DOHH2 (cell line): ENCODE results near the gene ALDH1A3.

Source experiments
- H3F3A ChIP-seq: fragments of 200-600 bp; sonication (generic), shearing (Covaris generic); 2 replicates; pipeline ENCODE4 v1.6.0; 2016; ENCODE audit warnings: antibody characterized with exemption, mild to moderate bottlenecking; ENCODE audit not compliant: control insufficient read depth, insufficient read depth
- H3K27ac ChIP-seq: fragments of 200-600 bp; sonication (generic); 2 replicates; pipeline ENCODE4 v1.5.1; 2014; ENCODE audit warnings: low read depth, mild to moderate bottlenecking, low read length, moderate library complexity
- H3K27me3 ChIP-seq: fragments of 200-600 bp; sonication (generic); 2 replicates; pipeline ENCODE4 v1.6.1; 2014; ENCODE audit warnings: mild to moderate bottlenecking, low read length, mixed read lengths; ENCODE audit not compliant: control insufficient read depth
- H3K36me3 ChIP-seq: fragments of 200-600 bp; sonication (generic); 2 replicates; pipeline ENCODE4 v1.6.1; 2014; ENCODE audit warnings: mild to moderate bottlenecking, low read length, moderate library complexity, mixed read lengths; ENCODE audit not compliant: control insufficient read depth
- H3K4me1 ChIP-seq: fragments of 200-600 bp; sonication (generic); 2 replicates; pipeline ENCODE4 v1.6.1; 2014; ENCODE audit warnings: mild to moderate bottlenecking, low read length, mixed read lengths; ENCODE audit not compliant: control insufficient read depth
- H3K4me2 ChIP-seq: fragments of 200-600 bp; sonication (generic); 2 replicates; pipeline ENCODE4 v1.6.0; 2014; ENCODE audit warnings: mild to moderate bottlenecking, low read length, moderate library complexity
- H3K4me3 ChIP-seq: fragments of 200-600 bp; sonication (generic); 2 replicates; pipeline ENCODE4 v1.5.1; 2014; ENCODE audit warnings: mild to moderate bottlenecking, low read length, mixed read lengths
- H3K79me2 ChIP-seq: fragments of 200-600 bp; sonication (generic); 2 replicates; pipeline ENCODE4 v1.6.1; 2014; ENCODE audit warnings: mild to moderate bottlenecking, low read length, mixed read lengths; ENCODE audit not compliant: control insufficient read depth
- H3K9me2 ChIP-seq: fragments of 200-600 bp; sonication (generic); replicated peaks from 2 replicates; pipeline ENCODE4 v1.6.1; 2014; ENCODE audit warnings: mild to moderate bottlenecking, low read length, mixed read lengths; ENCODE audit not compliant: control insufficient read depth
- H3K9me3 ChIP-seq: fragments of 200-600 bp; sonication (generic); 2 replicates; pipeline ENCODE4 v1.6.1; 2014; ENCODE audit warnings: antibody characterized with exemption, low read length, mixed read lengths; ENCODE audit not compliant: control insufficient read depth, insufficient read depth
- H4K20me1 ChIP-seq: fragments of 200-600 bp; sonication (generic); 2 replicates; pipeline ENCODE4 v1.6.0; 2014; ENCODE audit warnings: low read depth, mild to moderate bottlenecking, antibody characterized with exemption, low read length, moderate library complexity; ENCODE audit not compliant: control insufficient read depth, insufficient read depth
- CTCF ChIP-seq: fragments of 200-600 bp; sonication (generic); IDR thresholded peaks from one replicate; pipeline ENCODE4 v1.5.1; 2014; ENCODE audit warnings: antibody characterized with exemption, mild to moderate bottlenecking, low read depth, low read length; ENCODE audit not compliant: poor library complexity, severe bottlenecking
- EZH2phosphoT487 ChIP-seq: fragments of 200-600 bp; sonication (generic); IDR thresholded peaks from 2 replicates; pipeline ENCODE4 v1.6.1; 2017; ENCODE audit warnings: borderline replicate concordance, mild to moderate bottlenecking, antibody characterized with exemption, low read length, moderate library complexity, mixed read lengths

Gene ALDH1A3

GRCh38 chr15:100934726-100935125, 55.1 kb downstream of the ALDH1A3 start:
- H4K20me1 ChIP-seq, result peaks cover 9% of the 10 kb centered on the region; the same call in 1 of the 2 replicates
- TF ChIP-seq CTCF, result peak; percentile 48
- TF ChIP-seq EZH2phosphoT487, result no peak
- H3K79me2 ChIP-seq, result peaks cover 94% of the 10 kb centered on the region
- H3K4me1 ChIP-seq, result peaks cover 96% of the 10 kb centered on the region
- H3K4me2 ChIP-seq, result peak overlapping the region; percentile 97
- no peaks in the 10 kb centered on the region for H3K9me3 ChIP-seq
- H3K36me3 ChIP-seq, result peaks cover 81% of the 10 kb centered on the region
- H3K4me3 ChIP-seq, result peak overlapping the region; percentile 41
- H3F3A ChIP-seq, result peaks cover 42% of the 10 kb centered on the region
- no peaks in the 10 kb centered on the region for H3K9me2 ChIP-seq
- H3K27me3 ChIP-seq, result no peaks in the 10 kb centered on the region
- H3K27ac ChIP-seq, result peak overlapping the region; percentile 92

- Histone ChIP-seq H3K9me2 (no peaks in the 10 kb centered on the region), H3K36me3 (peaks cover 83% of the 10 kb centered on the region), H3F3A (peaks cover 27% of the 10 kb centered on the region), H3K4me3 (no peak overlapping the region), H3K9me3 (no peaks in the 10 kb centered on the region), H3K79me2 (peaks cover 94% of the 10 kb centered on the region), H3K27ac (no peak overlapping the region), H3K4me1 (peaks cover 96% of the 10 kb centered on the region), H3K27me3 (no peaks in the 10 kb centered on the region), H3K4me2 (no peak overlapping the region), H4K20me1 (peaks cover 9% of the 10 kb centered on the region; the same call in 1 of the 2 replicates)
- no peak for TF ChIP-seq EZH2phosphoT487
- TF ChIP-seq CTCF, result no peak
These were observed 57.5 kb downstream of the ALDH1A3 start for GRCh38 chr15:100937171-100937570.

GRCh38 chr15:100939791-100940190, 60.2 kb downstream of the ALDH1A3 start:
- Histone ChIP-seq H3K27ac (peak overlapping the region; percentile 61), H3K9me2 (no peaks in the 10 kb centered on the region), H3K4me3 (peak overlapping the region; percentile 10), H3F3A (peaks cover 12% of the 10 kb centered on the region), H3K4me1 (peaks cover 92% of the 10 kb centered on the region), H3K36me3 (peaks cover 91% of the 10 kb centered on the region), H3K4me2 (peak overlapping the region; percentile 59), H3K9me3 (no peaks in the 10 kb centered on the region), H3K79me2 (peaks cover 99% of the 10 kb centered on the region), H4K20me1 (peaks cover 9% of the 10 kb centered on the region; the same call in 1 of the 2 replicates), H3K27me3 (no peaks in the 10 kb centered on the region)
- TF ChIP-seq CTCF (no peak), EZH2phosphoT487 (no peak)
